Measurements from ENCODE around the gene CIT.
"Not testable (repeated sequence)": the region's sequence is repeated elsewhere in the genome, so short reads cannot be mapped to it uniquely, and the experiment has no call there.

Gene CIT

GRCh38 chr12:119913536-119914330 lies 36.6 kb upstream of the CIT start:
- TF ChIP-seq CTCF (IDR thresholded peaks at IDR 0.05; ENCODE audit: low read depth, low read length) = no peak
- no peak overlapping the region for H3K4me3 ChIP-seq (ENCODE audit: low read depth, low read length)

- H3K4me3 ChIP-seq (ENCODE audit: low read depth, low read length) = no peak overlapping the region
- no peak for TF ChIP-seq CTCF (IDR thresholded peaks at IDR 0.05; ENCODE audit: low read depth, low read length)
Observed at GRCh38 chr12:119911182-119911581, 34.1 kb upstream of the CIT start.

GRCh38 chr12:119910586-119910985 lies 33.5 kb upstream of the CIT start:
- TF ChIP-seq CTCF (IDR thresholded peaks at IDR 0.05; ENCODE audit: low read depth, low read length) = no peak
- H3K4me3 ChIP-seq (ENCODE audit: low read depth, low read length) = no peak overlapping the region

- TF ChIP-seq CTCF (IDR thresholded peaks at IDR 0.05; ENCODE audit: low read depth, low read length) = peak; percentile 74
- no peak overlapping the region for H3K4me3 ChIP-seq (ENCODE audit: low read depth, low read length)
Observed at GRCh38 chr12:119902084-119902509, 25.0 kb upstream of the CIT start.

GRCh38 chr12:119901670-119902069 lies 24.6 kb upstream of the CIT start:
- no peak for TF ChIP-seq CTCF (IDR thresholded peaks at IDR 0.05; ENCODE audit: low read depth, low read length)
- H3K4me3 ChIP-seq (ENCODE audit: low read depth, low read length) = no peak overlapping the region

- H3K4me3 ChIP-seq (ENCODE audit: low read depth, low read length) = no peak overlapping the region
- TF ChIP-seq CTCF (IDR thresholded peaks at IDR 0.05; ENCODE audit: low read depth, low read length) = no peak
Observed at GRCh38 chr12:119894916-119895315, 17.8 kb upstream of the CIT start.

GRCh38 chr12:119892611-119893010 lies 15.5 kb upstream of the CIT start:
- H3K4me3 ChIP-seq (ENCODE audit: low read depth, low read length) = not testable (repeated sequence)

GRCh38 chr12:119885549-119885948 lies 8.4 kb upstream of the CIT start:
- no peak for TF ChIP-seq CTCF (IDR thresholded peaks at IDR 0.05; ENCODE audit: low read depth, low read length)
- H3K4me3 ChIP-seq (ENCODE audit: low read depth, low read length) = no peak overlapping the region

GRCh38 chr12:119883791-119884190 lies 6.7 kb upstream of the CIT start:
- not testable (repeated sequence) for H3K4me3 ChIP-seq (ENCODE audit: low read depth, low read length)

Data from WI38 (cell line).